GM06990 (cell line): ENCODE measurements around the gene LMBR1.

Source experiments
- DNase-seq: peaks from one replicate; pipeline ENCODE4 v3.0.0-alpha.2; 2011; ENCODE audit not compliant: insufficient read length; ENCODE audit errors: extremely low read depth
- H3K27me3 ChIP-seq: replicated peaks from 2 replicates; pipeline ENCODE4 v1.6.0; 2011; ENCODE audit warnings: low read length; ENCODE audit not compliant: control insufficient read depth, insufficient read depth
- H3K36me3 ChIP-seq: 2 replicates; pipeline ENCODE4 v1.5.1; 2011; ENCODE audit warnings: low read length; ENCODE audit not compliant: control insufficient read depth, insufficient read depth
- H3K4me3 ChIP-seq: replicated peaks from 2 replicates; pipeline ENCODE4 v1.5.1; 2011; ENCODE audit warnings: low read depth, mild to moderate bottlenecking, control low read depth, low read length
- CTCF ChIP-seq: IDR thresholded peaks from 2 replicates; pipeline ENCODE4 v1.5.1; 2011; ENCODE audit warnings: low read length, control low read depth, mild to moderate bottlenecking, inconsistent platforms; ENCODE audit not compliant: insufficient read depth, poor library complexity, severe bottlenecking

The LMBR1 gene

GRCh38 chr7:156753630-156754029, 139.4 kb downstream of the LMBR1 start:
- H3K27me3 ChIP-seq = no peaks in the 10 kb centered on the region
- no peak for TF ChIP-seq CTCF
- DNase-seq = no peak
- H3K4me3 ChIP-seq = no peak overlapping the region
- H3K36me3 ChIP-seq = no peaks in the 10 kb centered on the region

- Histone ChIP-seq H3K36me3 (no peaks in the 10 kb centered on the region), H3K27me3 (no peaks in the 10 kb centered on the region), H3K4me3 (no peak overlapping the region)
- TF ChIP-seq CTCF = no peak
- DNase-seq = no peak
These were observed 139.8 kb downstream of the LMBR1 start for GRCh38 chr7:156753229-156753560.

- H3K27me3 ChIP-seq = no peaks in the 10 kb centered on the region
- H3K4me3 ChIP-seq = no peak overlapping the region
- DNase-seq = no peak
- TF ChIP-seq CTCF = no peak
- H3K36me3 ChIP-seq = no peaks in the 10 kb centered on the region
These were observed 140.4 kb downstream of the LMBR1 start for GRCh38 chr7:156752367-156753228.

GRCh38 chr7:156751319-156751718, 141.7 kb downstream of the LMBR1 start:
- DNase-seq = no peak
- no peaks in the 10 kb centered on the region for H3K36me3 ChIP-seq
- no peak overlapping the region for H3K4me3 ChIP-seq
- no peak for TF ChIP-seq CTCF
- no peaks in the 10 kb centered on the region for H3K27me3 ChIP-seq

GRCh38 chr7:156747718-156748117, 145.3 kb downstream of the LMBR1 start:
- H3K36me3 ChIP-seq = no peaks in the 10 kb centered on the region; the same call in 1 of the 2 replicates
- DNase-seq = no peak
- TF ChIP-seq CTCF = no peak

More at GRCh38 chr7:156747718-156748117, 145.3 kb downstream of the LMBR1 start:
- H3K4me3 ChIP-seq = no peak overlapping the region
- no peaks in the 10 kb centered on the region for H3K27me3 ChIP-seq
